K562 (cell line): Measurements from ENCODE around the gene NOXRED1. TPM values are rescaled to one million over a fixed set of nuclear protein-coding genes. Genes with fewer than 3 reads are reported as not detected.

Source experiments
- ATAC-seq: fragments of 200-7000 bp; cut with Tn5 transposase; 3 replicates; pipeline ENCODE4 v1.9.1; 2020; ENCODE audit warnings: moderate library complexity
- BruUV-seq: library from RNA; stranded (reverse); fragments of 400-500 nt; replicated peaks from 2 replicates; lab custom pipeline; 2021; lab: Mats Ljungman, UMichigan
- CTCF ChIA-PET: fragments of 300-600 bp; formaldehyde crosslinking; extraction: SDS; loops from one replicate; lab custom pipeline; 2021; ENCODE audit warnings: low intra/inter-chr PET ratio; lab: Yijun Ruan, JAX
- POLR2A ChIA-PET: fragments of 300-600, 350-650 bp; sonication (Branson Sonifier 250); formaldehyde crosslinking; extraction: SDS; loops from one replicate; lab custom pipeline; 2021; ENCODE audit warnings: antibody characterized with exemption, inconsistent platforms; lab: Yijun Ruan, JAX
- DNase-seq, 4 experiments: peaks; one replicate each; pipeline versions ENCODE4 v3.0.0 to v3.0.0-alpha.2; 2011 to 2018; ENCODE audit warnings: low spot score in 3 of 4, mixed read lengths in 3 of 4; ENCODE audit errors: extremely low read depth in 1 of 4
- FAIRE-seq: peaks from 2 replicates; lab custom pipeline; 2011; peaks lifted over from hg19 to GRCh38; lab: Jason Lieb, UNC
- H2AFZ ChIP-seq: 2 replicates; pipeline ENCODE4 v1.6.0; 2011; ENCODE audit warnings: low read depth, low read length, control low read depth, inconsistent platforms
- H3K27ac ChIP-seq: fragments of 200-600 bp; 3 replicates; pipeline ENCODE4 v1.8.0; 2011; ENCODE audit warnings: low read depth, mild to moderate bottlenecking, control low read depth, inconsistent platforms, low read length, moderate library complexity, mixed read lengths; ENCODE audit errors: extremely low read depth
- H3K27me3 ChIP-seq, 2 experiments: fragments of 300-600 bp in 1 of 2; 2 replicates in 1 of 2; 3 replicates in 1 of 2; pipeline versions ENCODE4 v1.6.0 to v1.8.0; 2011; ENCODE audit warnings: inconsistent platforms in 2 of 2, low read length in 2 of 2, mild to moderate bottlenecking in 1 of 2, mixed read lengths in 1 of 2, moderate library complexity in 1 of 2; ENCODE audit not compliant: control insufficient read depth in 2 of 2, insufficient read depth in 2 of 2
- H3K36me3 ChIP-seq: fragments of 300-600 bp; 3 replicates; pipeline ENCODE4 v1.8.0; 2011; ENCODE audit warnings: mild to moderate bottlenecking, low read length, inconsistent platforms; ENCODE audit not compliant: control insufficient read depth, insufficient read depth
- H3K4me1 ChIP-seq, 2 experiments: fragments of 200-600 bp in 1 of 2; replicated peaks in 1 of 2; 2 replicates in 1 of 2; 3 replicates in 1 of 2; pipeline versions ENCODE4 v1.5.1 to v1.8.0; 2011; ENCODE audit warnings: inconsistent platforms in 2 of 2, low read length in 2 of 2, mild to moderate bottlenecking in 1 of 2, mixed read lengths in 1 of 2, moderate library complexity in 1 of 2; ENCODE audit not compliant: control insufficient read depth in 2 of 2, insufficient read depth in 2 of 2
- H3K4me2 ChIP-seq: 2 replicates; pipeline ENCODE4 v1.6.1; 2011; ENCODE audit warnings: low read length, control low read depth, inconsistent platforms, mixed read lengths; ENCODE audit not compliant: insufficient read depth
- H3K4me3 ChIP-seq: fragments of 200-600 bp; sonication (generic), shearing (Covaris generic); 2 replicates; pipeline ENCODE4 v1.5.1; 2016; ENCODE audit warnings: control low read depth, inconsistent platforms
- H3K79me2 ChIP-seq: fragments of 200-600 bp; 3 replicates; pipeline ENCODE4 v1.8.0; 2011; ENCODE audit warnings: low read length, inconsistent platforms; ENCODE audit not compliant: control insufficient read depth, insufficient read depth
- H3K9ac ChIP-seq, 2 experiments: 2 replicates each; pipeline versions ENCODE4 v1.6.0 to v1.6.1; 2011; ENCODE audit warnings: low read depth in 2 of 2, low read length in 2 of 2, control low read depth in 1 of 2, inconsistent platforms in 1 of 2, mild to moderate bottlenecking in 1 of 2, mixed read lengths in 1 of 2; ENCODE audit not compliant: insufficient read depth in 1 of 2
- H3K9me1 ChIP-seq: one replicate; pipeline ENCODE4 v1.6.0; 2011; ENCODE audit warnings: inconsistent platforms, mild to moderate bottlenecking, low read length, moderate library complexity; ENCODE audit not compliant: control insufficient read depth, insufficient read depth
- H3K9me3 ChIP-seq: replicated peaks from 2 replicates; pipeline ENCODE4 v1.5.1; 2011; ENCODE audit warnings: low read depth, low read length, inconsistent platforms; ENCODE audit not compliant: control insufficient read depth, insufficient read depth
- H4K20me1 ChIP-seq: replicated peaks from 2 replicates; pipeline ENCODE4 v1.6.1; 2011; ENCODE audit warnings: low read length, inconsistent platforms, mixed read lengths; ENCODE audit not compliant: control insufficient read depth, insufficient read depth
- CBFA2T3 ChIP-seq: fragments of 450-650 bp; IDR thresholded peaks from 2 replicates; pipeline ENCODE4 v1.6.1; 2017
- CCNT2 ChIP-seq: IDR thresholded peaks from 2 replicates; pipeline ENCODE4 v1.6.1; 2011; ENCODE audit warnings: borderline replicate concordance, low read depth, mild to moderate bottlenecking, moderate library complexity, mixed read lengths, low read length; ENCODE audit not compliant: insufficient read length; ENCODE audit errors: extremely low read depth
- FOXK1 ChIP-seq: sonication (generic); formaldehyde crosslinking; IDR thresholded peaks from 2 replicates; pipeline ENCODE4 v1.8.0; 2022; ENCODE audit warnings: missing genetic modification reagents, mild to moderate bottlenecking, borderline replicate concordance
- LEF1 ChIP-seq: fragments of 450-650 bp; IDR thresholded peaks from 2 replicates; pipeline ENCODE4 v1.6.1; 2016; ENCODE audit warnings: mild to moderate bottlenecking
- MCM2 ChIP-seq: fragments of 450-650 bp; IDR thresholded peaks from 2 replicates; pipeline ENCODE4 v1.6.1; 2017; ENCODE audit warnings: low read depth, mild to moderate bottlenecking
- NCOR1 ChIP-seq: fragments of 450-650 bp; IDR thresholded peaks from 2 replicates; pipeline ENCODE4 v1.6.1; 2016; ENCODE audit warnings: mild to moderate bottlenecking, moderate library complexity
- PCBP2 ChIP-seq: fragments of 200-400 bp; formaldehyde crosslinking; IDR thresholded peaks from 2 replicates; pipeline ENCODE4 v1.6.1; 2018; ENCODE audit warnings: low read length, low read depth, mild to moderate bottlenecking, moderate library complexity; ENCODE audit not compliant: poor library complexity, severe bottlenecking
- RBM14 ChIP-seq: fragments of 200-400 bp; formaldehyde crosslinking; IDR thresholded peaks from 2 replicates; pipeline ENCODE4 v1.6.1; 2018; ENCODE audit warnings: low read depth, mild to moderate bottlenecking, low read length, moderate library complexity, borderline replicate concordance; ENCODE audit not compliant: insufficient read depth
- SMARCC2 ChIP-seq: fragments of 450-650 bp; IDR thresholded peaks from 2 replicates; pipeline ENCODE4 v1.6.1; 2017; ENCODE audit warnings: antibody characterized with exemption, moderate library complexity, mild to moderate bottlenecking, low read depth
- ZFP30 ChIP-seq: fragments of 250-450 bp; sonication (Bioruptor Pico); IDR thresholded peaks from 2 replicates; pipeline ENCODE4 v1.8.0; 2022; ENCODE audit warnings: moderate library complexity, mild to moderate bottlenecking, inconsistent platforms, borderline replicate concordance
- ZFP36 ChIP-seq: fragments of 150-350 bp; IDR thresholded peaks from 2 replicates; pipeline ENCODE4 v1.6.1; 2018; ENCODE audit warnings: low read length, low read depth; ENCODE audit not compliant: partially characterized antibody
- ZNF121 ChIP-seq: sonication (generic); formaldehyde crosslinking; conservative IDR thresholded peaks from 2 replicates; pipeline ENCODE4 v1.8.0; 2022; ENCODE audit warnings: missing genetic modification reagents
- ZNF165 ChIP-seq: fragments of 250-450 bp; sonication (Bioruptor Pico); IDR thresholded peaks from 2 replicates; pipeline ENCODE4 v1.4.0; 2020; ENCODE audit warnings: borderline replicate concordance
- WGBS: fragments of 100-300 bp; shearing (Covaris generic); methylation state at CpG from one replicate; pipeline ENCODE4 v1.1.6; 2016; ENCODE audit warnings: low coverage, mixed read lengths; ENCODE audit not compliant: insufficient coverage; ENCODE audit errors: missing lambda C conversion rate; 5-methylcytosine and 5-hydroxymethylcytosine counted together
- in situ Hi-C: fragments of 300-500 bp; cut with MboI; formaldehyde crosslinking; loops from 4 replicates; pipeline ENCODE4 v1.15.0; 2018; ENCODE audit warnings: inconsistent platforms, mixed read lengths
- intact Hi-C: fragments of 100-400 bp; cut with micrococcal nuclease; formaldehyde crosslinking; loops from 2 replicates; pipeline ENCODE4 v1.14.2; 2022
- polyA plus RNA-seq, 8 experiments: library from polyadenylated mRNA; depleted of rRNA in 4 of 8; stranded (reverse) in 5 of 8; unstranded in 3 of 8; fragments of >200 nt; fragmentation: Nextera tagmentation in 2 of 8; fragmentation: Illumina TruSeq in 1 of 8; extraction: Ambion mirVana in 2 of 8; extraction: Trizol in 1 of 8; gene quantifications; 2 replicates each; pipeline versions ENCODE4 v1.2.1 to v1.2.3, GENCODE V29; 2011 to 2014; ENCODE audit warnings: inconsistent platforms in 1 of 8, missing spikeins in 1 of 8
- total RNA-seq, 7 experiments: library from RNA; depleted of rRNA in 6 of 7; stranded (reverse); fragments of >200 nt in 6 of 7; fragmentation: Illumina TruSeq in 2 of 7; extraction: Trizol in 2 of 7; gene quantifications; 2 replicates each; pipeline versions ENCODE4 v1.2.1 to v1.2.3, GENCODE V29; 2011 to 2021; ENCODE audit warnings: low replicate concordance in 1 of 7
- TF ChIP-seq, protein P1 (sequence below): fragments of 250-450 bp; sonication (Bioruptor Pico); IDR thresholded peaks from 2 replicates; pipeline ENCODE4 v1.5.0; 2021
- TF ChIP-seq, protein P2 (sequence below): fragments of 250-450 bp; sonication (Bioruptor Pico); IDR thresholded peaks from 2 replicates; pipeline ENCODE4 v1.8.0; 2021; ENCODE audit warnings: moderate library complexity, mild to moderate bottlenecking, inconsistent platforms

NOXRED1 gene
- total and polyA plus RNA-seq, 9 of the 15 experiments (the other 6 are each of a cell fraction or from before 2014, with no cell fraction given): 0.15 to 0.85 (median 0.30) TPM

DNA sequence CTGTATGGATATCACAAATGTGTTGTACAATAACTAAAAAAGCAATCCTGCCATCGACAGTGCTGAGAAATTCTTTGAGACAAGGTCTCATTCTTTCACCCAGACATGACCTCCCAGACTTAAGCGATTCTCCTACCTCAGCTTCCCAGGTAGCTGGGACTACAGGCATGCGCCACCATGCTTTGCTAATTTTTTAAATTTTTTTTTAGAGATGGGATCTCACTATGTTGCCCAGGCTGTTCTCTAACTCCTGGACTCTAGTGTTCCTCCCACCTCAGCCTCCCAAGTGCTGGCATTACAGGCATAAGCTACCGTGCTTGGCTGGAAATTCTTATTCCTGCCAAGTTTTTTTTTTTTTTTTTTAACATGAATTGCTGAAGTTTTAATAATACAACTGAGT is 16.5 kb upstream of the NOXRED1 start:
- ATAC-seq: no peak
- no peak overlapping the region for H3K27ac ChIP-seq
- H3K27me3 ChIP-seq: no peaks in the 10 kb centered on the region
- no peak overlapping the region for H2AFZ ChIP-seq
- no TSS peak for BruUV-seq
- no peak for DNase-seq
- H3K4me1 ChIP-seq: no peaks in the 10 kb centered on the region
- no peaks in the 10 kb centered on the region for H3K9me1 ChIP-seq
- no peaks in the 10 kb centered on the region for H4K20me1 ChIP-seq
- POLR2A ChIA-PET: no interaction called here
- no peaks in the 10 kb centered on the region for H3K79me2 ChIP-seq
- no peak overlapping the region for H3K9ac ChIP-seq
- TF ChIP-seq ZNF121 (CRISPR knock-in tag): peak; percentile 23; the same call in 1 of the 2 replicates
- TF ChIP-seq ZNF165 (CRISPR knock-in tag): no peak
- FAIRE-seq: no peak
- CTCF ChIA-PET: no interaction called here
- in situ Hi-C loops: no loop called here
- intact Hi-C loops: no loop called here
- H3K9me3 ChIP-seq: no peaks in the 10 kb centered on the region
- WGBS: 92% methylated on average over 4 of the region's 4 CpGs
- peaks cover 26% of the 10 kb centered on the region; the same call in 2 of the 3 replicates for H3K36me3 ChIP-seq
- H3K4me3 ChIP-seq: no peak overlapping the region
- no peak overlapping the region for H3K4me2 ChIP-seq

- Histone ChIP-seq H3K36me3 (peaks cover 27% of the 10 kb centered on the region; the same call in 2 of the 3 replicates), H3K4me1 (no peaks in the 10 kb centered on the region), H3K9ac (no peak overlapping the region), H3K27me3 (no peaks in the 10 kb centered on the region), H3K27ac (no peak overlapping the region), H4K20me1 (no peaks in the 10 kb centered on the region), H2AFZ (no peak overlapping the region), H3K9me3 (no peaks in the 10 kb centered on the region), H3K9me1 (no peaks in the 10 kb centered on the region), H3K4me2 (no peak overlapping the region), H3K79me2 (no peaks in the 10 kb centered on the region), H3K4me3 (no peak overlapping the region)
- ChIA-PET CTCF (no interaction called here), POLR2A (interaction anchor here (1.1 kb wide), 1 partner anchor 118 kb away, joined by 3 read pairs; the partner anchor contains the start of genes GSTZ1 and POMT2)
- in situ Hi-C loops: no loop called here
- FAIRE-seq (no peak), DNase-seq (no peak), ATAC-seq (no peak)
- BruUV-seq: no TSS peak
- WGBS: 92% methylated on average over 1 of the region's 1 CpG
- intact Hi-C loops: no loop called here
- TF ChIP-seq CBFA2T3 (no peak), ZFP36 (no peak), MCM2 (no peak), CCNT2 (no peak), FOXK1 (CRISPR knock-in tag) (no peak), PCBP2 (no peak), ZFP30 (CRISPR knock-in tag) (no peak), SMARCC2 (no peak), NCOR1 (no peak), LEF1 (no peak), RBM14 (no peak)
- TF ChIP-seq, protein P1, sequence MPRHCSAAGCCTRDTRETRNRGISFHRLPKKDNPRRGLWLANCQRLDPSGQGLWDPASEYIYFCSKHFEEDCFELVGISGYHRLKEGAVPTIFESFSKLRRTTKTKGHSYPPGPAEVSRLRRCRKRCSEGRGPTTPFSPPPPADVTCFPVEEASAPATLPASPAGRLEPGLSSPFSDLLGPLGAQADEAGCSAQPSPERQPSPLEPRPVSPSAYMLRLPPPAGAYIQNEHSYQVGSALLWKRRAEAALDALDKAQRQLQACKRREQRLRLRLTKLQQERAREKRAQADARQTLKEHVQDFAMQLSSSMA (CRISPR knock-in tag): no peak
- TF ChIP-seq, protein P2, sequence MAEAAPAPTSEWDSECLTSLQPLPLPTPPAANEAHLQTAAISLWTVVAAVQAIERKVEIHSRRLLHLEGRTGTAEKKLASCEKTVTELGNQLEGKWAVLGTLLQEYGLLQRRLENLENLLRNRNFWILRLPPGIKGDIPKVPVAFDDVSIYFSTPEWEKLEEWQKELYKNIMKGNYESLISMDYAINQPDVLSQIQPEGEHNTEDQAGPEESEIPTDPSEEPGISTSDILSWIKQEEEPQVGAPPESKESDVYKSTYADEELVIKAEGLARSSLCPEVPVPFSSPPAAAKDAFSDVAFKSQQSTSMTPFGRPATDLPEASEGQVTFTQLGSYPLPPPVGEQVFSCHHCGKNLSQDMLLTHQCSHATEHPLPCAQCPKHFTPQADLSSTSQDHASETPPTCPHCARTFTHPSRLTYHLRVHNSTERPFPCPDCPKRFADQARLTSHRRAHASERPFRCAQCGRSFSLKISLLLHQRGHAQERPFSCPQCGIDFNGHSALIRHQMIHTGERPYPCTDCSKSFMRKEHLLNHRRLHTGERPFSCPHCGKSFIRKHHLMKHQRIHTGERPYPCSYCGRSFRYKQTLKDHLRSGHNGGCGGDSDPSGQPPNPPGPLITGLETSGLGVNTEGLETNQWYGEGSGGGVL (CRISPR knock-in tag): no peak
These were observed 15.3 kb upstream of the NOXRED1 start for GRCh38 chr14:77438596-77438995.
